AG20443 (cell line): Measurements from ENCODE around the gene KCNQ1OT1.

Source experiments
- DNase-seq: peaks from one replicate; pipeline ENCODE4 v3.0.0; 2012; ENCODE audit warnings: low spot score, mixed read lengths

Gene KCNQ1OT1

DNA sequence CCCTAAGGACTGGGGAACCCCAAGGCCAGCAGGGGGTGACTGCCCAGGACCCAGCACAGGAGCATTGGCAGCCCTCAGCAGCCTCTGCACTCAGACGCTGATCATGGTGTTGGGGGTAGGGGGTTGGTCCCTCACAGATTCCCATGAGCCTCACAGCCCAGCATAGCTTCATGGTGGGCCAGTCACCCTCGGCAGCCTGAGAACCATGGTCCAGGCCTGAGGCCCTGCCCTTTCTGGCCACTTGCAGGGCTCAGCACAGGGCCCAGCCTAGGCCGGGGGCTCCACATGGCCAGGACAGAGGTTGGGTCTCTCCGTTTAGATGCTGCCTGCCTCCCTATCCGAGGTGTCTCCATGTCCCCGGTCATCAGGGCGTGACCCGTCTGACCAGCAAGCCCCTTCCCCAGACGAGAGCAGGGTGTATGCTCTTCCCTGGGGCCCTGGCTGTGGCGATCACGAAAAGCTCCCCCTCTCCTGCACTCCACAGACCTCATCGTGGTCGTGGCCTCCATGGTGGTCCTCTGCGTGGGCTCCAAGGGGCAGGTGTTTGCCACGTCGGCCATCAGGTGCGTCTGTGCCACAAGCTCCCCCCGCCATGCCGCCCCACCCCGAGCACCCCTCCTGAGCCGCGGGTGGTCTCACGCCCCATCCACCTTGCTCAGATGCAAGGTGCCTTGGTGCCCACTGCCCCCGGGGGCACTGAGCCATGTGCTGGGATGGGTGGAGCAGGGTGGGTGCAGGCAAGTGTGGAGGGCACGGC, 128.8 kb downstream of the KCNQ1OT1 start:
- no peak for DNase-seq

GRCh38 chr11:2570211-2570811, 129.5 kb downstream of the KCNQ1OT1 start:
- DNase-seq = no peak

- no peak for DNase-seq
Measured at GRCh38 chr11:2569731-2570210, 130.0 kb downstream of the KCNQ1OT1 start.

GRCh38 chr11:2569321-2569721, 130.5 kb downstream of the KCNQ1OT1 start:
- peak; percentile 72 for DNase-seq

DNA sequence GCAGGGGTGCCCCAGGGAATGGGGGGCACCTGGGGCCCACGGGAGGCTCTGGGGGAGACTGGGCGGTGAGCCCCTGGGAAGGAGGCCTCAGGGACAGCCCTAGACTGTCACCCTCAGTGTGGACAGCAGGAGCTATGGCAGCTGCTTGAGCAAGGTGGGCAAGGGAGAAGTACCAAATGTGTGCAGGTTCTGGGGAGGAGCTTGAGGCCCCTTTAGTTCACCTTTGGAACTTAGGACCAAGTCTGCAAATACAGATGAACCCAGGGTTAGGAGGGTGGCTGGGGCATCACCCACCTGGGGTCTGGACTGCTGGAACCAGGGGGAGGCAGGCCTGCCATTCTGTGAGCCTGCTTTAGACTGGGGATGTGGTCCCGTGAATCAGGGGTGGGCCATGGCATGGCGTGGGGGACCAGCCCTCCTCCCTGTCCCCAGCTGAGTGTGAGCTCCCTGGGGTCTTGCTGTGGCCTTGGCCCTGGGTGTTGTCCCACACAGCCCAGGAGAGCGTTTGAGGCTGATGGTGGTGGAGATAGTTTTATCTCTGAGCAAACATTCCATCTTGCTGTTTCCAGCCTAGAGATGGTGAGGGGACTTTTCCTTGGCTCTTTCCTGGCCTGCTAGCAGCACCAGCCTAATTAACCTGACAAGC, 132.6 kb downstream of the KCNQ1OT1 start:
- DNase-seq = no peak

GRCh38 chr11:2566223-2567025, 133.4 kb downstream of the KCNQ1OT1 start:
- no peak for DNase-seq

DNA sequence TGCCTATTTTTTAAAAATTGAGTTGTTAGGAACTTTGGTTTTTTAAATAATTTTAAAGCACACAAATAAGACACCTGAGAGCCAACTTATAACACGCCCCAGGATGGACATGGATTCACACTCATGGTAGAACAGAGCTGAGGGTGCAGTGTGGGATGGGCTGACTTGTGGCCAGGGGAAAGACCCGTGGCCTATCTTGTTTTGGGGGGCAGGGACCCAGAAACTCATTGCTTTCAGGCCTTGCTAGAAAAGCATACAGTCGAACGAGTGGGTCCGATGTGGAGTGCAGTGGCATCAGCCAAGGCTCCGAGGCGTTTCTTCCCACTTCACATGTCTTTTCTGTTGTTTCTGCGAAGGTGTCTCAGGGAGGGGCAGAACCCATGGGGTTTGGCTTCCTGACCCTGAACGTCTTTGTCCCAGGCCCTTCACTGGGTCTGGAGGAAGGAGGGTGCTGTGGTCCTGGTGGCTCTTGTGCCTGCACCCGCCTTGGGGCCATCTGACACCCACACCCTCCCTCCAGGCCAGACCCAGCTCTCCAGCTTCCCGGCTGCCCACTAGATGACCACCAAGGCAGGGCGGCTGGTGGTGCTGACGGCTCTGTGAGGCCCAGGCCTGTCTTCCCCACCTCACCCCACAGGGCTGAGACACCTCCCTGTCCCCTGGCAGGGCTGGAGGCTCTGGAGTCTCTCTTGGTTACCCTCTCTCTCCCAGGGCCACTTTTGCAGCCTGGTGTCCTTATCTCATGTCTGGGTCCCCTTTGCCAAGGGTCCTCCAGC, 134.2 kb downstream of the KCNQ1OT1 start:
- DNase-seq = no peak

DNA sequence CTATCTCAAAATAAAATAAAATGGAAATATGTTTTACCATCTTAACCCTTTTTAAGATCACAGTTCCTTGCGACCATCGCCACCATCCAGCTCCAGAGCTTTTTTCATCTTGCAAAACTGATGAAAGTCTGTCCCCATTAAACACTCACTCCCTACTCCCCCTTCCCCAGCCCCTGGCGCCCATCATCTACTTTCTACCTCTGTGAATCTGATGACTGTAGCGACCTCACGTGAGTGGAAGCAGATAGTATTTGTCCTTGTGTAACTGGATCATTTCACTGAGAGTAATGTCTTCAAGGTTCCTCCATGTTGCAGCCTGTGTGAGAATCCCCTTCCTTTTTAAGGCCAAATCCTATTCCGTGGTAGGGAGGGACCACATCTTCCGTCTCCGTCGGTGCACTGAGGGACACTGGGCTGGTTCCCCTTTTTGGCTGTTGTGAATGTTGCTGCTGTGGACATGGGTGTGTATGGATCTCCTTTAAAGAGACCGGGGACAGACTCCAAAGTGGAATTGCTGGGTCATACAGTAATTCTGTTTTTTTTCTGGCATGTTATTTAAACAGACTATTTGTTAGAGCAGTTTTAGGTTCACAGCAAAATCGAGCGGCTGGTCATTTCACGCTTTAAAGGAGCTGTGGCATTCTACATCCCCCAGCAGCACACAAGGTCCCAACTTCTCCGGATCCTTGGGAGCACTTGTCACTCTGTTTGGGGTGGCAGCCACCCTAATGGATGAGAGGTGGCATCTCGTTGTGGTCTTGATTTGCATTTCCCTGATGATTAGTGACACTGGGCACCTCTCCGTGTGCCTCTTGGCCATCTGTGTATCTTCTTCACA, 135.0 kb downstream of the KCNQ1OT1 start:
- DNase-seq = no peak

GRCh38 chr11:2564008-2564530, 135.7 kb downstream of the KCNQ1OT1 start:
- no peak for DNase-seq

DNA sequence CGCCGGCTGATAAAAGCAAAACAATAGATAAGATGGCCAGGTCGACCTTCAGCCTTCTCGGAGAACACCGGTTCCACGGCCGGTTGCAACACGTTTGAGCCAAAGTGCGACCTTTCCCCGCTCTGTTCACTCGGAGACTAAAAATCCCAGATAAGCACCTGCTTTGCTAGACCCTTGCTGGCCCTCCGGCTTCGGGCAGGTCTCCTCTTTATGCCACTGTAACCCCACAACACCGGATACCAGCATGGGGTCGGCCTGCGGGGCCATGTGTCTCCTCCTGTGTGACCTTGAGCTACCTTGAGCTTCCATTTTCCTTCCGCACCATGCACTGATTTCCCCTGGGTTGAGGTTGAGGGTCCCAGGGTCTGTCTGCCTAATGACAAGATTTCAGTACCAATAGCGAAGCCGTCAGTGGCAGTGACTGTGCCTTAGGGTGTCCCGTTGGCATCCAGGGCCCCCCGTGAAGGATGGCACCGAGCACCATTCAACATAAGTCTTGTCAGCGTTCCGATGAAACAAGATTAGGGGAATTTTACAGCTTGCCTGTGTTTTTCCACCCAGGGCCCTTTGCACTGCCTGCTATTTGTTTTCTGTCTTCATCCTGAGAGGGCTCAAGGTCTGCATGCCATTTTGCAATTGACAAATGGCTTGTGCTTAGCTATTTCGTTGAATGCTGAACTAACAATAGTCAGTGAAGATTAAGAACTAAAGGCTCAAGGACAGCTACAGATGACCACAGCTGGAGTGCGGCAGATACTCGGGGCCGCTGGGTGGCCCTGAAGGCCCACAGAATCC, 136.4 kb downstream of the KCNQ1OT1 start:
- no peak for DNase-seq

GRCh38 chr11:2562890-2563212, 136.9 kb downstream of the KCNQ1OT1 start:
- DNase-seq = no peak

DNA sequence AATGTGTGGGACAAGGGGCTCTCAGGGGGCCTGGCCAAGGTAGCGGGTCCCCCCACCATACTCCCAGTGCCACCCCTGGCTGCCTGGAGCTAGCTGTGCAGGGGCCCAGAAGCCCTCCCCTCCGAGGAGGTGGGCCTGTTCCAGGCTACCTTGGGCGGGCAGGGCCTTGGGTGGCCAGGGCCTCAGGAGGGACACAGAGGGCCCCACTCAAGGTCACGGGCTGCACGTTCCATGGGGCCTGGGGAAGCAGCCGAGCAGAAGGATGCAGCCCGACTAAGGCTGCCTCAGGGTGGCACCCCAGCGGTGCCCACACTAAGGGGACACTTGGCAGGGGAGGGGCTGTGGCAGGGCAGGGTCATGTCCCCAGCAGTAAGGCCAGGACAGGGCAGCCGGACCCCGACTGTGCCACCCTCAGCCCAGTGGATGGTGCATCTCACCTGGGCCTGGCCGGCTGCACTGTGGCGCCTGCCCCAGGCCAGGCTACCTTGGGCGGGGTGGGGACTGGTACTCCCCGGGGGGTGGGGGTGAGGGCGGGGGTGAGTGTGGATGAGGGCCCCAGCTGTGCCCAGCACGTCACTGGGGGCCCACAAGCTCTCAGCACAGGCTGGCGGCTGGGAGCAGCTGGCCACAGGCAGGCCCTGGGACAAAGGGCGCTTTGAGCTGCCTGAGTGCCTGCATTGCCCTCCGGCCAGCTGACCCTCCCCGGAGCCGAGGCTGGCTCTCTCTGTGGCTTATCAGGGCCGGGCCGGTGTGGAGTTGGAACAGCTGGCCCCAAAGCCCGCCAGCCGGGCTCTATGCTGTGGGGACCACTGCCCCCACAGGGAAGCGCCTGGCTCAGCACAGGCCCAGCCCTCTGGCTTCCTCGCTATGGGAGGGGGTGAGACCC, 137.9 kb downstream of the KCNQ1OT1 start:
- DNase-seq = no peak

GRCh38 chr11:2559527-2560311, 140.1 kb downstream of the KCNQ1OT1 start:
- DNase-seq = no peak

- DNase-seq = no peak
Measured at GRCh38 chr11:2558861-2559526, 140.8 kb downstream of the KCNQ1OT1 start.

DNA sequence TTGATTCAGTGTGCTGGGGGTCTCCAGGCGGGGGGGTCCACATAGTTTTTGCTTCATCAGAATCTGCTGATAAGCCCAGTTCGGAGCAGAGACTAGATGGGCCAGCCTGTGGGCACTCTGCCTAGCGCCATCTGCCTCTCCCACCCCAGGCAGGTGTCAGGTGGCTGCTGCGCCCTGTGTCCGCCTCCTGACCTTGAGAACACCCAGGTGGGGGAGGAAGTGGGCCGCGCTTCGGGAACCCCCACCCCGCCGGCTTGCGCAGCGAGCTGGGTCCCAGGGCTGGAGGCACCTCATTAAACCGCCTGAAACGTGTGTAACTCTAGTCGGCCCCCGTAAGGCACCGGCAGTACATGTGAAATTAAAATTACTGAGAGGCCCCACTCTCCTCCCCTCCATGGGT, 141.4 kb downstream of the KCNQ1OT1 start:
- no peak for DNase-seq
